Activated naive CD4-positive, alpha-beta T cell treated with anti-CD3 and anti-CD28 coated beads for 36 hours (primary cell): Measurements from ENCODE around the gene GRIN2A. TPM values are rescaled to one million over a fixed set of nuclear protein-coding genes. Genes with fewer than 3 reads are reported as not detected.

ENCODE experiments used
- CTCF ChIA-PET: fragments of 350-600 bp; sonication (Branson Sonifier 250); formaldehyde crosslinking; loops from one replicate; lab custom pipeline; 2021; ENCODE audit warnings: antibody characterized with exemption; lab: Charles Lee
- DNase-seq: peaks from one replicate; pipeline ENCODE4 v3.0.0-alpha.2; 2020
- H3K27ac Mint-ChIP-seq: one replicate; pipeline ENCODE4 v1.8.0; 2021; ENCODE audit warnings: mild to moderate bottlenecking, mixed read lengths
- H3K27me3 Mint-ChIP-seq: one replicate; pipeline ENCODE4 v1.8.0; 2021; ENCODE audit warnings: low read depth, mixed read lengths
- H3K36me3 Mint-ChIP-seq: one replicate; pipeline ENCODE4 v1.8.0; 2021; ENCODE audit warnings: low read depth, mixed read lengths
- H3K4me1 Mint-ChIP-seq: one replicate; pipeline ENCODE4 v1.8.0; 2021; ENCODE audit warnings: low read depth, mixed read lengths
- H3K4me3 Mint-ChIP-seq: one replicate; pipeline ENCODE4 v1.8.0; 2021; ENCODE audit warnings: mild to moderate bottlenecking, moderate library complexity, mixed read lengths
- H3K9me3 Mint-ChIP-seq: one replicate; pipeline ENCODE4 v1.8.0; 2021; ENCODE audit warnings: mixed read lengths
- intact Hi-C: fragments of 100-400 bp; cut with micrococcal nuclease; formaldehyde crosslinking; loops from one replicate; pipeline ENCODE4 v1.15.1; 2023
- total RNA-seq, 2 experiments: library from RNA; stranded (reverse); gene quantifications; one replicate each; pipeline ENCODE4 v1.2.3, GENCODE V29; 2021

Gene GRIN2A
- total RNA-seq, 2 experiments from 2014 or later, result not detected

- intact Hi-C loops, result no loop called here
- H3K9me3 Mint-ChIP-seq, result no peaks in the 10 kb centered on the region
- DNase-seq, result no peak
- H3K27me3 Mint-ChIP-seq, result peaks cover 2% of the 10 kb centered on the region
- H3K4me1 Mint-ChIP-seq, result no peaks in the 10 kb centered on the region
- no peak overlapping the region for H3K4me3 Mint-ChIP-seq
- H3K27ac Mint-ChIP-seq, result no peak overlapping the region
- no peaks in the 10 kb centered on the region for H3K36me3 Mint-ChIP-seq
- CTCF ChIA-PET, result no interaction called here
These were observed 311.3 kb downstream of the GRIN2A start for GRCh38 chr16:9870962-9871361.

- Mint-ChIP-seq H3K36me3 (no peaks in the 10 kb centered on the region), H3K4me3 (no peak overlapping the region), H3K4me1 (no peaks in the 10 kb centered on the region), H3K27me3 (peaks cover 2% of the 10 kb centered on the region), H3K9me3 (no peaks in the 10 kb centered on the region), H3K27ac (no peak overlapping the region)
- no peak for DNase-seq
- CTCF ChIA-PET, result no interaction called here
- intact Hi-C loops, result no loop called here
These were observed 312.5 kb downstream of the GRIN2A start for GRCh38 chr16:9869776-9870175.

GRCh38 chr16:9868606-9869149 is 313.6 kb downstream of the GRIN2A start:
- Mint-ChIP-seq H3K4me1 (no peaks in the 10 kb centered on the region), H3K9me3 (no peaks in the 10 kb centered on the region), H3K27me3 (peaks cover 2% of the 10 kb centered on the region), H3K36me3 (no peaks in the 10 kb centered on the region), H3K27ac (no peak overlapping the region), H3K4me3 (no peak overlapping the region)
- CTCF ChIA-PET, result no interaction called here
- intact Hi-C loops, result no loop called here
- no peak for DNase-seq

- DNase-seq, result no peak
- H3K27ac Mint-ChIP-seq, result no peak overlapping the region
- CTCF ChIA-PET, result no interaction called here
- intact Hi-C loops, result no loop called here
- H3K27me3 Mint-ChIP-seq, result peaks cover 2% of the 10 kb centered on the region
- H3K4me1 Mint-ChIP-seq, result no peaks in the 10 kb centered on the region
- H3K9me3 Mint-ChIP-seq, result no peaks in the 10 kb centered on the region
- no peaks in the 10 kb centered on the region for H3K36me3 Mint-ChIP-seq
- no peak overlapping the region for H3K4me3 Mint-ChIP-seq
These were observed 315.1 kb downstream of the GRIN2A start for GRCh38 chr16:9867176-9867575.

GRCh38 chr16:9864461-9864860 is 317.8 kb downstream of the GRIN2A start:
- H3K4me3 Mint-ChIP-seq, result no peak overlapping the region
- no peaks in the 10 kb centered on the region for H3K27me3 Mint-ChIP-seq
- H3K9me3 Mint-ChIP-seq, result no peaks in the 10 kb centered on the region
- CTCF ChIA-PET, result no interaction called here
- intact Hi-C loops, result no loop called here
- H3K36me3 Mint-ChIP-seq, result no peaks in the 10 kb centered on the region
- H3K4me1 Mint-ChIP-seq, result no peaks in the 10 kb centered on the region
- no peak for DNase-seq
- H3K27ac Mint-ChIP-seq, result no peak overlapping the region

GRCh38 chr16:9862327-9862726 is 319.9 kb downstream of the GRIN2A start:
- Mint-ChIP-seq H3K9me3 (no peaks in the 10 kb centered on the region), H3K27me3 (no peaks in the 10 kb centered on the region), H3K4me3 (no peak overlapping the region), H3K27ac (no peak overlapping the region), H3K4me1 (no peaks in the 10 kb centered on the region), H3K36me3 (no peaks in the 10 kb centered on the region)
- no peak for DNase-seq
- intact Hi-C loops, result no loop called here
- CTCF ChIA-PET, result no interaction called here

- H3K4me1 Mint-ChIP-seq, result no peaks in the 10 kb centered on the region
- no peak overlapping the region for H3K27ac Mint-ChIP-seq
- intact Hi-C loops, result no loop called here
- no peaks in the 10 kb centered on the region for H3K36me3 Mint-ChIP-seq
- H3K4me3 Mint-ChIP-seq, result no peak overlapping the region
- H3K27me3 Mint-ChIP-seq, result no peaks in the 10 kb centered on the region
- no peak for DNase-seq
- H3K9me3 Mint-ChIP-seq, result no peaks in the 10 kb centered on the region
- CTCF ChIA-PET, result no interaction called here
These were observed 321.4 kb downstream of the GRIN2A start for GRCh38 chr16:9860876-9861275.

GRCh38 chr16:9859701-9860327 is 322.4 kb downstream of the GRIN2A start:
- intact Hi-C loops, result no loop called here
- Mint-ChIP-seq H3K4me1 (no peaks in the 10 kb centered on the region), H3K27me3 (no peaks in the 10 kb centered on the region), H3K36me3 (no peaks in the 10 kb centered on the region), H3K9me3 (no peaks in the 10 kb centered on the region), H3K4me3 (no peak overlapping the region), H3K27ac (no peak overlapping the region)
- no peak for DNase-seq
- CTCF ChIA-PET, result no interaction called here

GRCh38 chr16:9854675-9855074 is 327.6 kb downstream of the GRIN2A start:
- Mint-ChIP-seq H3K36me3 (no peaks in the 10 kb centered on the region), H3K27me3 (no peaks in the 10 kb centered on the region), H3K4me1 (no peaks in the 10 kb centered on the region), H3K9me3 (no peaks in the 10 kb centered on the region), H3K4me3 (no peak overlapping the region), H3K27ac (no peak overlapping the region)
- CTCF ChIA-PET, result interaction anchor here (0.6 kb wide), 1 partner anchor 230 kb away, joined by 3 read pairs; no protein-coding TSS in a partner anchor
- intact Hi-C loops, result no loop called here
- DNase-seq, result no peak

GRCh38 chr16:9852003-9852402 is 330.2 kb downstream of the GRIN2A start:
- Mint-ChIP-seq H3K9me3 (no peaks in the 10 kb centered on the region), H3K4me3 (no peak overlapping the region), H3K36me3 (no peaks in the 10 kb centered on the region), H3K4me1 (no peaks in the 10 kb centered on the region), H3K27ac (no peak overlapping the region), H3K27me3 (no peaks in the 10 kb centered on the region)
- CTCF ChIA-PET, result no interaction called here
- DNase-seq, result no peak
- intact Hi-C loops, result no loop called here

GRCh38 chr16:9850817-9851216 is 331.4 kb downstream of the GRIN2A start:
- H3K27me3 Mint-ChIP-seq, result no peaks in the 10 kb centered on the region
- H3K36me3 Mint-ChIP-seq, result no peaks in the 10 kb centered on the region
- CTCF ChIA-PET, result interaction anchor here (0.7 kb wide), 1 partner anchor 623 kb away, joined by 3 read pairs; no protein-coding TSS in a partner anchor
- H3K27ac Mint-ChIP-seq, result no peak overlapping the region
- H3K4me1 Mint-ChIP-seq, result no peaks in the 10 kb centered on the region
- H3K9me3 Mint-ChIP-seq, result no peaks in the 10 kb centered on the region
- intact Hi-C loops, result no loop called here
- DNase-seq, result no peak
- no peak overlapping the region for H3K4me3 Mint-ChIP-seq

GRCh38 chr16:9849697-9850245 is 332.5 kb downstream of the GRIN2A start:
- Mint-ChIP-seq H3K9me3 (no peaks in the 10 kb centered on the region), H3K27ac (no peak overlapping the region), H3K4me1 (no peaks in the 10 kb centered on the region), H3K36me3 (no peaks in the 10 kb centered on the region), H3K27me3 (no peaks in the 10 kb centered on the region), H3K4me3 (no peak overlapping the region)
- CTCF ChIA-PET, result no interaction called here
- intact Hi-C loops, result no loop called here
- no peak for DNase-seq

GRCh38 chr16:9847146-9847545 is 335.1 kb downstream of the GRIN2A start:
- Mint-ChIP-seq H3K27ac (no peak overlapping the region), H3K4me3 (no peak overlapping the region), H3K4me1 (no peaks in the 10 kb centered on the region), H3K9me3 (no peaks in the 10 kb centered on the region), H3K27me3 (no peaks in the 10 kb centered on the region), H3K36me3 (no peaks in the 10 kb centered on the region)
- no peak for DNase-seq
- CTCF ChIA-PET, result no interaction called here
- intact Hi-C loops, result no loop called here
